Liver (tissue), 9 donors: Measurements from ENCODE around the gene C3orf85. TPM values are rescaled to one million over a fixed set of nuclear protein-coding genes. Genes with fewer than 3 reads are reported as not detected.

ENCODE experiments used
- DNase-seq: peaks from one replicate; pipeline ENCODE4 v3.0.0-alpha.2; 2017; ENCODE audit warnings: low spot score
- H3K27ac ChIP-seq, 2 donors: one replicate each; pipeline ENCODE4 v1.7.0; 2013; ENCODE audit warnings: inconsistent platforms in 2 of 2, low read length in 2 of 2, control low read depth in 1 of 2, low read depth in 1 of 2, mild to moderate bottlenecking in 1 of 2
- H3K27me3 ChIP-seq, 4 donors: one replicate each; pipeline versions ENCODE4 v1.6.1 to v1.7.0; 2013; ENCODE audit warnings: low read length in 3 of 4, inconsistent platforms in 1 of 4, mild to moderate bottlenecking in 1 of 4, moderate library complexity in 1 of 4; ENCODE audit not compliant: control insufficient read depth in 4 of 4, insufficient read depth in 4 of 4
- H3K36me3 ChIP-seq, 4 donors: one replicate each; pipeline versions ENCODE4 v1.6.1 to v1.7.0; 2013; ENCODE audit warnings: low read length in 3 of 4, mild to moderate bottlenecking in 3 of 4, low read depth in 1 of 4, moderate library complexity in 1 of 4; ENCODE audit not compliant: control insufficient read depth in 4 of 4, insufficient read depth in 3 of 4
- H3K4me1 ChIP-seq, 4 donors: one replicate each; pipeline versions ENCODE4 v1.6.1 to v1.7.0; 2013; ENCODE audit warnings: low read length in 3 of 4, mild to moderate bottlenecking in 3 of 4, moderate library complexity in 1 of 4; ENCODE audit not compliant: control insufficient read depth in 4 of 4, insufficient read depth in 4 of 4
- H3K4me3 ChIP-seq, 3 donors: one replicate each; pipeline versions ENCODE4 v1.6.1 to v1.7.0; 2013; ENCODE audit warnings: low read length in 3 of 3, control low read depth in 1 of 3, low read depth in 1 of 3, mild to moderate bottlenecking in 1 of 3
- H3K9ac ChIP-seq, 2 donors: one replicate each; pipeline ENCODE4 v1.7.0; 2013; ENCODE audit warnings: low read length in 2 of 2, mild to moderate bottlenecking in 2 of 2, moderate library complexity in 2 of 2, control low read depth in 1 of 2, low read depth in 1 of 2
- H3K9me3 ChIP-seq, 4 donors: one replicate each; pipeline versions ENCODE4 v1.6.1 to v1.7.0; 2013; ENCODE audit warnings: low read length in 3 of 4; ENCODE audit not compliant: control insufficient read depth in 4 of 4
- CTCF ChIP-seq: fragments of 150-350 bp; IDR thresholded peaks from 2 replicates; pipeline ENCODE4 v1.5.1; 2017; ENCODE audit warnings: improper control_type of control experiment, low read depth, low read length; ENCODE audit not compliant: missing input control
- EGR1 ChIP-seq, 2 donors: IDR thresholded peaks; 2 replicates each; pipeline ENCODE4 v1.6.1; 2016 to 2018; ENCODE audit warnings: antibody characterized with exemption in 2 of 2, low read depth in 2 of 2
- FOXA1 ChIP-seq: IDR thresholded peaks from 2 replicates; pipeline ENCODE4 v1.6.1; 2016; ENCODE audit warnings: antibody characterized with exemption
- FOXA2 ChIP-seq: IDR thresholded peaks from 2 replicates; pipeline ENCODE4 v1.6.1; 2016; ENCODE audit warnings: antibody characterized with exemption
- GABPA ChIP-seq, 2 donors: IDR thresholded peaks in 1 of 2; conservative IDR thresholded peaks in 1 of 2; 2 replicates each; pipeline ENCODE4 v1.6.1; 2016; ENCODE audit warnings: antibody characterized with exemption in 2 of 2, mild to moderate bottlenecking in 1 of 2, moderate library complexity in 1 of 2
- HNF4A ChIP-seq, 2 donors: conservative IDR thresholded peaks; 2 replicates each; pipeline ENCODE4 v1.6.1; 2016; ENCODE audit warnings: antibody characterized with exemption in 2 of 2, mild to moderate bottlenecking in 2 of 2
- JUND ChIP-seq, 2 donors: IDR thresholded peaks; 2 replicates each; pipeline ENCODE4 v1.6.1; 2016; ENCODE audit warnings: antibody characterized with exemption in 2 of 2
- MAX ChIP-seq: IDR thresholded peaks from 2 replicates; pipeline ENCODE4 v1.6.1; 2016; ENCODE audit warnings: antibody characterized with exemption
- NR2F2 ChIP-seq: IDR thresholded peaks from 2 replicates; pipeline ENCODE4 v1.6.1; 2016; ENCODE audit warnings: antibody characterized with exemption
- RAD21 ChIP-seq, 2 donors: IDR thresholded peaks; 2 replicates each; pipeline ENCODE4 v1.6.1; 2016; ENCODE audit warnings: antibody characterized with exemption in 2 of 2, mild to moderate bottlenecking in 2 of 2
- REST ChIP-seq: IDR thresholded peaks from 2 replicates; pipeline ENCODE4 v1.6.1; 2016; ENCODE audit warnings: antibody characterized with exemption, mild to moderate bottlenecking
- RXRA ChIP-seq, 2 donors: IDR thresholded peaks; 2 replicates each; pipeline ENCODE4 v1.6.1; 2017 to 2018; ENCODE audit warnings: antibody characterized with exemption in 2 of 2, mild to moderate bottlenecking in 1 of 2
- SP1 ChIP-seq: IDR thresholded peaks from 2 replicates; pipeline ENCODE4 v1.6.1; 2018; ENCODE audit warnings: antibody characterized with exemption, mild to moderate bottlenecking
- TAF1 ChIP-seq: conservative IDR thresholded peaks from 2 replicates; pipeline ENCODE4 v1.6.1; 2016; ENCODE audit warnings: antibody characterized with exemption, mild to moderate bottlenecking
- YY1 ChIP-seq: IDR thresholded peaks from 2 replicates; pipeline ENCODE4 v1.6.1; 2016; ENCODE audit warnings: antibody characterized with exemption, mild to moderate bottlenecking
- ZBTB33 ChIP-seq: IDR thresholded peaks from 2 replicates; pipeline ENCODE4 v1.6.1; 2016; ENCODE audit warnings: antibody characterized with exemption
- WGBS: extraction: QIAGEN DNeasy Blood & Tissue Kit; methylation state at CpG from one replicate; pipeline ENCODE4 v1.1.7; 2013; 5-methylcytosine and 5-hydroxymethylcytosine counted together
- polyA plus RNA-seq, 2 donors: library from polyadenylated mRNA; stranded (reverse) in 1 of 2; unstranded in 1 of 2; fragments of 200-250 nt in 1 of 2; fragments of >200 nt in 1 of 2; fragmentation: Nextera tagmentation in 1 of 2; extraction: Ambion mirVana in 1 of 2; gene quantifications; one replicate each; pipeline versions ENCODE4 v1.2.1 to v1.2.3, GENCODE V29; 2013 to 2015
- total RNA-seq, 2 donors: library from RNA; depleted of rRNA; stranded (reverse); fragments of >200 nt; gene quantifications; one replicate each; pipeline ENCODE4 v1.2.3, GENCODE V29; 2014
- donor health status: healthy.
- donor health status: healthy.
- donor health status: healthy.
- donor health status: healthy.
- donor health status: healthy.

Gene C3orf85
- total and polyA plus RNA-seq, 4 donors = 7.9 to 46.4 (median 8.5) TPM; not detected in 1

- no peak for DNase-seq
- Histone ChIP-seq H3K36me3 (no peaks in the 10 kb centered on the region), H3K9me3 (no peaks in the 10 kb centered on the region), H3K27me3 (no peaks in the 10 kb centered on the region), H3K4me1 (no peaks in the 10 kb centered on the region), H3K27ac (no peak overlapping the region), H3K4me3 (no peak overlapping the region), H3K9ac (no peak overlapping the region)
- WGBS = 52% methylated on average over 5 of the region's 5 CpGs
- no peak for TF ChIP-seq EGR1 (IDR thresholded peaks at IDR 0.05; ENCODE audit: low read depth in 2 of 2)
- peak; percentile 36 for TF ChIP-seq CTCF
- TF ChIP-seq RAD21 (IDR thresholded peaks at IDR 0.05) = peak; percentile 53 to 78
- no peak for TF ChIP-seq TAF1
These were observed 38.4 kb upstream of the C3orf85 start for GRCh38 chr3:109098079-109098644.

GRCh38 chr3:109109574-109109973 is 26.9 kb upstream of the C3orf85 start:
- no peak overlapping the region for H3K27ac ChIP-seq
- 90% methylated on average over 4 of the region's 4 CpGs for WGBS
- no peaks in the 10 kb centered on the region for H3K27me3 ChIP-seq
- TF ChIP-seq YY1 = no peak
- TF ChIP-seq EGR1 (IDR thresholded peaks at IDR 0.05; ENCODE audit: low read depth in 2 of 2) = no peak
- no peak for TF ChIP-seq HNF4A (conservative IDR thresholded peaks at IDR 0.05)
- H3K4me1 ChIP-seq = no peaks in the 10 kb centered on the region
- no peak for DNase-seq
- no peaks in the 10 kb centered on the region for H3K9me3 ChIP-seq
- no peak overlapping the region for H3K9ac ChIP-seq
- H3K36me3 ChIP-seq = no peaks in the 10 kb centered on the region
- H3K4me3 ChIP-seq = no peak overlapping the region

- Histone ChIP-seq H3K9ac (no peak overlapping the region), H3K27me3 (no peaks in the 10 kb centered on the region)
- no peak for TF ChIP-seq HNF4A (conservative IDR thresholded peaks at IDR 0.05)
- TF ChIP-seq ZBTB33 = no peak
- TF ChIP-seq CTCF = no peak
- TF ChIP-seq NR2F2 = no peak
- TF ChIP-seq REST = no peak
- TF ChIP-seq MAX = no peak
- TF ChIP-seq JUND (IDR thresholded peaks at IDR 0.05) = no peak
- TF ChIP-seq EGR1 (IDR thresholded peaks at IDR 0.05; ENCODE audit: low read depth in 2 of 2) = no peak
- TF ChIP-seq FOXA1 = no peak
- TF ChIP-seq FOXA2 = no peak
- TF ChIP-seq RAD21 (IDR thresholded peaks at IDR 0.05) = no peak
- no peak for TF ChIP-seq TAF1
- no peak for TF ChIP-seq RXRA (IDR thresholded peaks at IDR 0.05)
- no peak for TF ChIP-seq GABPA (IDR thresholded peaks at IDR 0.05 in 1 of 2, conservative IDR thresholded peaks at IDR 0.05 in 1 of 2)
- no peak for TF ChIP-seq SP1
These were observed 23.4 kb upstream of the C3orf85 start for GRCh38 chr3:109112946-109113760.

More at GRCh38 chr3:109112946-109113760, 23.4 kb upstream of the C3orf85 start:
- Histone ChIP-seq H3K4me3 (no peak overlapping the region), H3K4me1 (peaks cover 0 to under 1% (median 0%) of the 10 kb centered on the region in 4 donors), H3K9me3 (no peaks in the 10 kb centered on the region), H3K27ac (no peak overlapping the region), H3K36me3 (no peaks in the 10 kb centered on the region)
- DNase-seq = no peak
- WGBS = 75% methylated on average over 4 of the region's 4 CpGs
